Measurements from ENCODE around the gene RSL1D1.

The RSL1D1 gene

DNA sequence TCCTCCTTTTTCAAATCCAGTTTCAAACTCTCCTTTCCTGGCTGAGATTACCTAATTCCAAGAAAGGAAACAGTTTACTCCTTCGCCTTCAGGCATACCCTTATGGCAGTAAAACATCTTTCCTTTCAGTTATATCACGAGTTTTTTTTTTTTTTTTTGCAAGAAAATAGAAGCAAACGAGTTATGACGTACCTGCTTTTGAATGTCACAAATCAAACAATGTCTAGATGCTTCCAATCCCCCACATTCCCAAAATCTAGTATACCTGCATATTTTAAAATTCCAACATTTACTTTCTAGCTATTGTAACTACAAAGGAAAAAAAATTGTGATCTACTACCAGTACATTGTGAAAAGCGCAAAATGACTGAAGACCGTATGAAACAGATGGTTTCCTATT, 35.5 kb upstream of the RSL1D1 start:
- TF ChIP-seq CTCF (conservative IDR thresholded peaks at IDR 0.05; ENCODE audit: low read depth) = no peak
- POLR2A ChIA-PET (ENCODE audit: low non-redundant PET) = no interaction called here
- CTCF ChIA-PET = no interaction called here
- no peak overlapping the region for H3K27ac ChIP-seq
- no peak for DNase-seq (ENCODE audit: low spot score)

DNA sequence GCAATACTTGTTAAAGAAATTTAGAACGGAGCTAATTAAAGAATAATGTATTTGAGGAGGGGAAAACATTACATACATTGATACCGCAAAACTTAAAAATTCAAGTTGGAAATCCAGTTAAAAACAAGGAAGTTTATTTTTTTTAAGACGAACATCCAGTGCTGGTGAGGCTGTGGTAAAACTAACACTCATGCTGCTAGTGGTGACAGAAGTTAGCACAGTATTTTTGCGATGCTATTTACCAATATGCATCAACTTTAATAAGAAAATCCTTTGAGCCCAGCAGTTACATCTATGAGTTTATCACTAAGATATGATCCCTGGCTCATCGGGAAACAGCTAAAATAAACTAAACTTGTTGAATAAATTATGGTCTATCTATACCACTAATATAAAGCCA, 32.7 kb upstream of the RSL1D1 start:
- ChIA-PET CTCF (no interaction called here), POLR2A (ENCODE audit: low non-redundant PET) (interaction anchor here (0.7 kb wide), 1 partner anchor 11 kb away, joined by 3 read pairs; no protein-coding TSS in a partner anchor)
- H3K27ac ChIP-seq = no peak overlapping the region
- TF ChIP-seq CTCF (conservative IDR thresholded peaks at IDR 0.05; ENCODE audit: low read depth) = no peak
- DNase-seq (ENCODE audit: low spot score) = no peak

GRCh38 chr16:11880007-11880406, 28.7 kb upstream of the RSL1D1 start:
- TF ChIP-seq CTCF (conservative IDR thresholded peaks at IDR 0.05; ENCODE audit: low read depth) = no peak
- no peak for DNase-seq (ENCODE audit: low spot score)
- ChIA-PET POLR2A (ENCODE audit: low non-redundant PET) (no interaction called here), CTCF (interaction anchor here (0.6 kb wide), 1 partner anchor 123 kb away, joined by 3 read pairs; no protein-coding TSS in a partner anchor)
- no peak overlapping the region for H3K27ac ChIP-seq

DNA sequence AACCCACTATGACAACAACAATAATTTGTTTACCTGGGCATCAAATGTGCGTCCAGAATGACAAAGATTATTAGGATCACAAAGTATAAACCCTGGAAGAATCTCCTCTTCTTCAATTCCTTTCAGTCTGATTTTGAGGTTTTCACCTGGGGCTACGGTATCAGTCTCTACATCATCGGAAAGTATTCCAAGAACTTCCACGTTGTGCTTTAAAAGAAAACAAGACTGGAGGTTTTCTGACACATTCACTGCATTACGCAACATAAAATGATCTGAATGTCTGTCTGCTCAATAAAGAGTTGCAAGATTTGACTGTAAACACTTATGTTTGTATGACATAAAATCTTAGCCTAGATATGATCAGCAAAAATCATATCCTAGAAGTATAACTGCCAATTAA, 26.0 kb upstream of the RSL1D1 start:
- DNase-seq (ENCODE audit: low spot score) = no peak
- TF ChIP-seq CTCF (conservative IDR thresholded peaks at IDR 0.05; ENCODE audit: low read depth) = no peak
- POLR2A ChIA-PET (ENCODE audit: low non-redundant PET) = no interaction called here

GRCh38 chr16:11876306-11876705, 25.0 kb upstream of the RSL1D1 start:
- POLR2A ChIA-PET (ENCODE audit: low non-redundant PET) = no interaction called here
- no peak for TF ChIP-seq CTCF (conservative IDR thresholded peaks at IDR 0.05; ENCODE audit: low read depth)
- no peak for DNase-seq (ENCODE audit: low spot score)
- CTCF ChIA-PET = no interaction called here
- peak overlapping the region; percentile 34 for H3K27ac ChIP-seq

More for the DNA sequence above, 26.0 kb upstream of the RSL1D1 start:
- no peak overlapping the region for H3K27ac ChIP-seq
- CTCF ChIA-PET = no interaction called here

DNA sequence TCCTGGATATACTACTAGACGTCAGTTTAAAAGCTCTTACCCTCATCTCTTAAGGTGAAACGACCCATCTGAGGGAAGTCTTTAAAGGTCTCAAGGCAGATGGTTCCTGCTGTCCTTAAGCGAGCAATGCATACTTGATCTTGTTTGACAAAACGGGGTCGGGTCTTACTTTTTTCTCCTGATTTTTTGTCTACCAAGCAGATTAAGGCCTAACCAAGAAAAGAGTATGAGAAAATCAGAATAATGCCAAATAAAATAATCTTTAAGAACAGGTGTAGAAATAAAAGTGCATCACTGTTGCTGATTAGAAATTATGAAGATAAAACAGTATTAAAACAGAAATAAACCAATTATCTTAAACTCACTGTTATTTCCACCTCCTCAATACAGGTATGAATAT, 24.4 kb upstream of the RSL1D1 start:
- no peak for DNase-seq (ENCODE audit: low spot score)
- no peak overlapping the region for H3K27ac ChIP-seq
- POLR2A ChIA-PET (ENCODE audit: low non-redundant PET) = no interaction called here
- CTCF ChIA-PET = interaction anchor here (0.6 kb wide), 1 partner anchor 33 kb away, joined by 3 read pairs; no protein-coding TSS in a partner anchor
- no peak for TF ChIP-seq CTCF (conservative IDR thresholded peaks at IDR 0.05; ENCODE audit: low read depth)

DNA sequence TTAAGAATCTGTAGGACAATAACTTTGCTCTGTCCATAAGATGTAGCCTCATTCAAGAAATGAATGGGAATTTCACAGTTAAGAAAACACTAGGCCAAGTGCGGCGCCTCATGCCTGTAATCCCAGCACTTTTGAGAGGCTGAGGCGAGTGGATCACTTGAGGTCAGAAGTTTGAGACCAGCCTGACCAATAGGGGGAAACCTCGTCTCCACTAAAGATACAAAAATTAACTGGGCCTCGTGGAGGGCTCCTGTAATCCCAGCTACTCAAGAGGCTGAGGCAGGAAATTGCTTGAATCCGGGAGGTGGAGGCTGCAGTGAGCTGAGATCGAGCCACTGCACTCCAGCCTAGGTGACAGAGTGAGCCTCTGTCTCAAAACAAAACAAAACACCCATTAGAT, 19.9 kb upstream of the RSL1D1 start:
- POLR2A ChIA-PET (ENCODE audit: low non-redundant PET) = no interaction called here
- H3K27ac ChIP-seq = no peak overlapping the region
- CTCF ChIA-PET = no interaction called here
- TF ChIP-seq CTCF (conservative IDR thresholded peaks at IDR 0.05; ENCODE audit: low read depth) = 0 out of 2 replicates have a peak, but pooled peaks have one; percentile 7
- no peak for DNase-seq (ENCODE audit: low spot score)

Data from RWPE1 (cell line).